Uterus (tissue), 4 donors: Measurements from ENCODE around the gene CREG1. TPM values are rescaled to one million over a fixed set of nuclear protein-coding genes. Genes with fewer than 3 reads are reported as not detected.
A peak's percentile ranks its signal among the peaks of the same experiment; 100 is the strongest.
"Not testable (repeated sequence)": the region's sequence is repeated elsewhere in the genome, so short reads cannot be mapped to it uniquely, and the experiment has no call there.

Experiments
- DNase-seq, 2 donors: peaks; one replicate each; pipeline ENCODE4 v3.0.0-alpha.2; 2019 to 2020
- H3K27ac ChIP-seq, 2 donors: fragments of 200-600 bp; sonication (generic); 1 replicate in 1 of 2; 2 replicates in 1 of 2; pipeline ENCODE4 v1.5.1; 2016 to 2018
- H3K27me3 ChIP-seq, 2 donors: fragments of 200-600 bp; sonication (generic); one replicate each; pipeline ENCODE4 v1.5.1; 2018 to 2019; ENCODE audit warnings: control low read depth in 1 of 2
- H3K36me3 ChIP-seq, 2 donors: fragments of 200-600 bp; sonication (generic); one replicate each; pipeline ENCODE4 v1.5.1; 2019; ENCODE audit warnings: control low read depth in 1 of 2
- H3K4me1 ChIP-seq, 2 donors: fragments of 200-600 bp; sonication (generic); one replicate each; pipeline ENCODE4 v1.5.1; 2018 to 2019; ENCODE audit warnings: control low read depth in 1 of 2
- H3K4me3 ChIP-seq, 2 donors: fragments of 200-600 bp; sonication (generic); 1 replicate in 1 of 2; 2 replicates in 1 of 2; pipeline ENCODE4 v1.5.1; 2018 to 2019; ENCODE audit warnings: mild to moderate bottlenecking in 1 of 2
- H3K9me3 ChIP-seq, 2 donors: fragments of 200-600 bp; sonication (generic); one replicate each; pipeline ENCODE4 v1.5.1; 2019; ENCODE audit warnings: control low read depth in 1 of 2
- CTCF ChIP-seq, 4 experiments: fragments of 200-600 bp in 2 of 4; fragments of 450-650 bp in 2 of 4; sonication (generic) in 2 of 4; IDR thresholded peaks; one replicate each; pipeline ENCODE4 v1.5.1; 2016 to 2019; ENCODE audit warnings: antibody characterized with exemption in 4 of 4, mild to moderate bottlenecking in 2 of 4, moderate library complexity in 1 of 4
- POLR2A ChIP-seq, 2 donors: fragments of 450-650 bp; IDR thresholded peaks; one replicate each; pipeline ENCODE4 v1.6.1; 2016; ENCODE audit warnings: antibody characterized with exemption in 2 of 2, mild to moderate bottlenecking in 1 of 2, moderate library complexity in 1 of 2
- intact Hi-C: fragments of 100-400 bp; cut with DNase I; formaldehyde crosslinking; loops from one replicate; pipeline ENCODE4 v1.15.1; 2023; ENCODE audit warnings: low total_unique reads
- total RNA-seq, 4 donors: library from RNA; depleted of rRNA in 3 of 4; stranded (reverse); fragments of >200 nt in 3 of 4; gene quantifications; one replicate each; pipeline versions ENCODE4 v1.1.0 to v1.2.4, GENCODE V29; 2014 to 2023
- donor health status: DM: yes; HTN: yes; CAD: no.

CREG1 gene
- total RNA-seq, 4 donors from 2014 or later, result 72.7 to 161 (median 91.0) TPM

- no peak for TF ChIP-seq POLR2A (IDR thresholded peaks at IDR 0.05)
- no peak for TF ChIP-seq CTCF (IDR thresholded peaks at IDR 0.05)
- Histone ChIP-seq H3K4me3 (no peak overlapping the region), H3K36me3 (no peaks in the 10 kb centered on the region), H3K9me3 (no peaks in the 10 kb centered on the region), H3K4me1 (no peaks in the 10 kb centered on the region), H3K27ac (no peak overlapping the region), H3K27me3 (no peaks in the 10 kb centered on the region)
- intact Hi-C loops, result loop anchor here (10.0 kb wide), 1 partner anchor 123 kb away; no protein-coding TSS in a partner anchor
- no peak for DNase-seq
Measured at GRCh38 chr1:167561753-167562152, 8.2 kb upstream of the CREG1 start.

- H3K4me3 ChIP-seq, result no peak overlapping the region
- no peaks in the 10 kb centered on the region for H3K9me3 ChIP-seq
- H3K27ac ChIP-seq, result no peak overlapping the region
- H3K4me1 ChIP-seq, result no peaks in the 10 kb centered on the region
- intact Hi-C loops, result no loop called here
- H3K27me3 ChIP-seq, result no peaks in the 10 kb centered on the region
- DNase-seq, result peak; percentile 61 to 79
- TF ChIP-seq POLR2A (IDR thresholded peaks at IDR 0.05), result no peak
- TF ChIP-seq CTCF (IDR thresholded peaks at IDR 0.05), result peak; percentile 70 to 80 (median 78)
- no peaks in the 10 kb centered on the region for H3K36me3 ChIP-seq
Measured at GRCh38 chr1:167555971-167556714, 2.6 kb upstream of the CREG1 start.

GRCh38 chr1:167555072-167555471, 1.5 kb upstream of the CREG1 start:
- H3K27me3 ChIP-seq, intact Hi-C loops, H3K4me1 ChIP-seq, H3K9me3 ChIP-seq, H3K4me3 ChIP-seq, H3K27ac ChIP-seq, DNase-seq, H3K36me3 ChIP-seq: not testable (repeated sequence)

- Histone ChIP-seq H3K27me3 (no peaks in the 10 kb centered on the region), H3K9me3 (no peaks in the 10 kb centered on the region), H3K27ac (peak overlapping the region; percentile 30 to 69), H3K4me1 (no peaks in the 10 kb centered on the region), H3K4me3 (peak overlapping the region; percentile 64 to 86), H3K36me3 (no peaks in the 10 kb centered on the region)
- no peak for DNase-seq
- intact Hi-C loops, result no loop called here
- TF ChIP-seq POLR2A (IDR thresholded peaks at IDR 0.05) (no peak), CTCF (IDR thresholded peaks at IDR 0.05) (no peak)
Measured at GRCh38 chr1:167554028-167554779, 642 bp upstream of the CREG1 start.

GRCh38 chr1:167551362-167551761, 2.2 kb downstream of the CREG1 start:
- no peaks in the 10 kb centered on the region for H3K36me3 ChIP-seq
- H3K4me1 ChIP-seq, result no peaks in the 10 kb centered on the region
- intact Hi-C loops, result no loop called here
- H3K27me3 ChIP-seq, result no peaks in the 10 kb centered on the region
- H3K9me3 ChIP-seq, result no peaks in the 10 kb centered on the region
- no peak overlapping the region for H3K4me3 ChIP-seq
- no peak for DNase-seq
- TF ChIP-seq POLR2A (IDR thresholded peaks at IDR 0.05) (no peak), CTCF (IDR thresholded peaks at IDR 0.05) (no peak)
- H3K27ac ChIP-seq, result no peak overlapping the region
